HG03175 (cell line): ENCODE measurements around the gene CEP164.
A peak's percentile ranks its signal among the peaks of the same experiment; 100 is the strongest.

Experiments
- ATAC-seq: cut with Tn5 transposase; IDR thresholded peaks from one replicate; pipeline ENCODE4 v1.9.1; 2021; ENCODE audit warnings: mild to moderate bottlenecking, moderate library complexity; ENCODE audit not compliant: unreplicated experiment

Gene CEP164

DNA sequence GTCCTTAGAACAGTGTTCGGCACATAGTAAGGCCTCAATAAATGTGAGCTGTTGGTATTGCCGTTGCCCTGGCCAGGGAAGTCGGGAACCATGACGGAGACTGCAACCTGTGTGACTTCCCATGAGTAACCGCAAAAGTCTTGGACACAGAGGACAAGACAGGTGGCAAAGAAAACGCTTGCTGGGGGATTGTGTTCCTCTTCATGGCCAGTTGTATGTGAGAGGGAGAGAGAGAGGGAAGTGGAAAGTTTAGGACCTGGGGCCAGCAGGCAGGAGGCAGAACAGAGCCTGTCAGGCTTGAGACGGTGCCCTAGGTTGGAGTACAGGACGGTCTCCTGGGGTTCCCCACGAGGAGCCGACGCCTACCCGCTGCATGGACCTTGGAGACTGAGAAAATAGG, 90.2 kb downstream of the CEP164 start:
- no peak for ATAC-seq

DNA sequence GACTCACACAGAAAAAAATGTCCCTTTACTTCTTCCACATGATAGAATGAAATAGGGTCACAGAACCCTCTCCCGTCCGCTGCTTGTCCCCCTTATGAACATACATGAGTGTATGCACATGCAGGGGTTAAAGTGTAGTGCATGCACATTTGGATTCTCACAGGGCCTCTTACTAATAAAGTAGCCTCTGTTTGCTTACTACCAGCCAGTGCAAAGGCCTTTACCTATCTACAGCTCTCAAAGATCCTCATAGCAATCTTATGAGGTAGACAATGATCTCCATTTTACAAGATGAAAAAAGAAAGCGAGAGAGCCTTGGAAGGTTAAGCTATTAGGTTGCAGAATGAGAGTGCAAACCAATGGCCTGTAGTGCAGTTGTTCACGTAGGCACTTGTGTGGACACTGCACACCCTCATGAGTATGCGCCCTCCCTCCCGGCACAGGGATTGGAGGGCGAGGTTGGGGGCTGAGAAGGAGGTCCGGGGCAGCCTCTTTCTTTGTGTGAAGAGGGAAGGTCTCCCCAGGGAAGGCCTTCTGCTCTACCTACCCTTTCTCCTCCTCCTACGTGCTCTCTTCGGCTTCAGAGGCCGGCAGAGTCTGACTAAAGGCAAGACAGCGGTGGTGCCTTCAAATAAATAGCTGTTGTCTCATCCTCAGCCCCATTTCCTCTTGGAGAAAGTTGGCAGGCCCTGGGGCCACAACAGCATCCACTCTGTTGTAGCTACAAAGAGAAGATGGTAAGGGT, 91.3 kb downstream of the CEP164 start:
- ATAC-seq = no peak

- no peak for ATAC-seq
These were observed 92.0 kb downstream of the CEP164 start for GRCh38 chr11:117419482-117420142.

- no peak for ATAC-seq
These were observed 92.5 kb downstream of the CEP164 start for GRCh38 chr11:117420143-117420485.

DNA sequence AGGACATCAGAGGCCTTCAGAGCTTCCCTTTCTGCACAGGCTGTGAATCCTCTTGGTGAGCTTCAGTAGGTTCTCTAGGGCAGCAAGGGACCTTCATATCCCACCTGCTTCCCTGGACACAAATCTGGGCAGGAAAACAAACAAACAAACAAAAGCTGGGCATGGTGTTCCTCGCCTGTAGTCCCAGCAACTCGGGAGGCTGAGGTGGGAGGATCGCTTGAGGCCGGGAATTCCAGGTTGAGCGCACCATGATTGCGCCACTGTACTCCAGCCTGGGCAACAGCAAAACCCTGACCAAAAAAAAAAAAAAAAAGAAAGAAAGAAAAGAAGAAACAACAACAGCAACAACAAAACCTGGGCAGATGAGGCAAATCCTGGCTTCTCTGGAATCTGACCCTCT, 92.9 kb downstream of the CEP164 start:
- ATAC-seq = no peak

DNA sequence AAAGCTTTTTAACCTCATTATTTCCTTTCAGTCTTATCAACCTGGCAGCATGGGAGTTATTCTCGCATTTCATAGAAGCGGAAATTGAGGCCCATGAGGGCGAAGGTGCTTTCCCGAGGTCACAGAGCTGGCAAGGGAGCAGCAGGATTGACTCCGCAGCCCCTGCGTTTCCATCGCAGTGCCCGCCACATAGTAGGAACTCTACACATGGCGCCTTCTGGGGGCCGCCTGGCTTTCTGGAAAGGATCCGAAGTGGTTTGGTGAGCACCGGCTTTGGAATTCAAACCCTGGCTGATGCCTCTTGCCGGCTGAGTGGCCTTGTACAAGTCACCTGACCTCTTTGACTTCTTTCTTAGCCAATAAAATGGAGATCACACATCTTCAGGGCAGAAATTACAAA, 93.4 kb downstream of the CEP164 start:
- no peak for ATAC-seq

DNA sequence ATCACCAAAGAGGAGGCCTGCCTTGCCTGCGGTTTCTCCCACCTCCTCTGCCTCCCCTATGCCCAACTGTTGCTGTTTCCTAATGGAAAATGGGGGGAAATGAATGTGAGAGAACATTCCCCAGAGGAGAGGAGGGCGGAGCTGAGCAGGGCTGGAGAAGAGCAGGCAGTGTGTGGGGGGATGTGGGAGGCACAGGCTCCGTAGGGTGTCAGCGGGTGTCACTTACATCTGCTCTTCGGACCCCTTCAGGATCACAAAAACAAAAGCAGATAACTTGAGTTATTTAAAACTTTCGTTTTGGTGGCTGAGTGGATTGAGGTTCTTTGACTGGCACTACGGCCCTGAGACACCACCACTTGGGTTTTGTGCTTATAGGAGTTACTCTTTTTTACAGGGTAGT, 93.8 kb downstream of the CEP164 start:
- no peak for ATAC-seq

- ATAC-seq = no peak
These were observed 95.5 kb downstream of the CEP164 start for GRCh38 chr11:117423046-117423575.

DNA sequence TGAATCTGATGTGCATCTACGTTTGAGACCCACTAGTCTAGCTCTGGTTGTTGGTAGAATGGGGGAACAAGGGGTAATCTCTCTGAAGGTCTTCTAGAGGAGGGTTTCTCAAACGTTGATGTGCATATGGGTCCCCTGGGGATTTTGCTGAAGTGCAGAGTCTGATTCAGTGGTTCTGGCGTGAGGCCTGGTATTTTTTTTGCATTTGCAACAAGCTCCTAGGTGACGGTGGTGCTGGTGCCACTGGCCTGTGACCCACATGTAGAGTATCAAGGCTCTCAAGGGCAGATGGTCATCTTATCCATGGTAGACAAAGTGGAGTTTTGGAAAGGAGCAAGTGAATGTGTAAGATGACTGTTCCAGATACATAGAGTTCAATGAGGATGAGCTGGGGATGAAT, 97.1 kb downstream of the CEP164 start:
- no peak for ATAC-seq

GRCh38 chr11:117425679-117426296, 98.1 kb downstream of the CEP164 start:
- ATAC-seq = no peak

DNA sequence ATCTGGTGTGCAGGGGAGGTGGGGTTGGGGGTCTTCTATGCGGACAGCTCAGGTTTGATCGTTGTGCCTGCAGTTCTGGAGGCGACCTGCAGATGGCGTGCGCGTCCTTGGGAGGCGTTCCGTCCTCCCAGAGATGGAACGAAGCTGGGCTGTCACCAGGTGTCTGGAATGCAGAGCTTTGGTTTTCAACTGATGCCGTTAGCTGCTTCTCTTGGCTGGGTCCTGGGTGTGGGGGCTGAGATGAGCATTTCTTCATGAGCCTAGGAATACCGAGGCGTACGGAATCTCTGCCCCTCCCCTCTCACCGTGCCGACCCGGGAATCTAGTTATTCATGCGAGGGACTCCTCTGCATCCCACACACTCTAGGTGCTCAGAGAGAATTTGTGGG, 98.6 kb downstream of the CEP164 start:
- ATAC-seq = no peak

GRCh38 chr11:117426941-117427340, 99.3 kb downstream of the CEP164 start:
- ATAC-seq = no peak

DNA sequence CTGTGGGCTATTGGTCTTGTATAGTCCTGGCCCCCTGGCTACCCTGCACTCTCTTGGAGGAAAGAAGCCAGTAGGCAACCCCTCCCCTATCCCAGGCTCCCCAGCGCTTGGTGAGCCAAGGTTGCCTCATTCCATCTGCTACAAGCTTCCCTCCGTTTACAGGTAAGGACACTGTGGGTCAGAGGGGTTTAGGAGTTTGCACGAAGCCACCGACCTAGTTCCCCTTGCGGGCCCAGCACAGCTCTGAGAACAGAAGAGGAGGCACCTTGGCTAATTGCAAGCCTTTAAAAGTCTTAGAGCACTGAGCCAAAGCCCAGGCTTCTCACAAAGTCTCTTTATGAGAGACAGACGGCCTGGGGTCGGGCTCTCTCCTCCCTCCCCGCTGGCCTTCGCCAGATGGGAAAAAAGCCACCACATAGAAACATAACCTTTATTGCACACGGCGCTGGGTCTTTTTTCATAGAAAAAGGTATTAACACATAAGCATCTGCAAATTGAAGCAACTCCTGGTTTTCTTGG, 99.8 kb downstream of the CEP164 start:
- ATAC-seq = no peak

- no peak for ATAC-seq
These were observed 100.7 kb downstream of the CEP164 start for GRCh38 chr11:117428186-117428855.

- no peak for ATAC-seq
These were observed 101.2 kb downstream of the CEP164 start for GRCh38 chr11:117428856-117429229.

- ATAC-seq = no peak
These were observed 102.8 kb downstream of the CEP164 start for GRCh38 chr11:117430293-117430955.

GRCh38 chr11:117431436-117431835, 103.8 kb downstream of the CEP164 start:
- no peak for ATAC-seq

GRCh38 chr11:117433717-117434116, 106.1 kb downstream of the CEP164 start:
- no peak for ATAC-seq

DNA sequence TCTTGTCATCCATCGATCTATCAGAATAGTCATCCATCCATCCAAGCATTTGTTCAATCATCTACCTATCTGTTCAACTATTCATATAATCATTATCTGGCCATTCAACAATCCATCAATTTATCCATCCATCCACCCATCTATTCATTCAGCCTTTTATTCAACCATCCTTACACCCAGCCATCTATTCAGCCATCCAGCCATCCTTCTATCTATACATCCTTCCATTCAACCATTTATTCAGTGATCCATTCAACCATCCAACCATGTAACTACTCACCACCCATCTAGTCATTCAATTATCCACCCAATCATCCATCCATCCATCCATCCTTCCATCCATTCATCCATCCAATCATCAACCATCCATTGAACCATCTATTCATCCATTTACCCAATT, 106.8 kb downstream of the CEP164 start:
- no peak for ATAC-seq

DNA sequence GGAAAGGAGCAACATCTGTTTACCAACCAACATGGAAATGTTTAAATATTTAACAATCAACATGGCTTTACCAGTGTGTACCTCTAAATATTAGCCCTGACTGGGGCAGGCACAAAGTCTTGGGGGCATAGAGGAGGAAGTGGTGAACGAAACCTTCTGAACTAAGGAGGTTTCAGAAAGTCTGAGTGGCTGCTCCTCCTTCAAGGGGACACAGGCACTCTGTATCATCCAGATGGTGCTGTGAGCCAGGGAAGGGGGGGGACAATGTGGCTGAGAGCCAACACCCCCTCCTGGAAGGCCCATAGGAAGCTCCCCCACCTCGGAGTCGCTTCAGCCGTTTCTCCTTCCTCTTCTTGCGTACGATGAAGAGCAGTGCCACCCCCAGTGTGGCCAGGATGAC, 107.7 kb downstream of the CEP164 start:
- peak; percentile 57 for ATAC-seq
